ENCODE measurements around the gene BCCIP. TPM values are rescaled to one million over a fixed set of nuclear protein-coding genes. Genes with fewer than 3 reads are reported as not detected.

BCCIP gene
- 38.4 TPM for total RNA-seq
- long read RNA-seq, transcript BCCIP-201 (7 exons, 1,236 nt): minor isoform, 5 of 18 reads
- long read RNA-seq, transcript BCCIP-203 (8 exons, 1,433 nt): major isoform, 6 of 18 reads
- long read RNA-seq, partial matches to known transcripts: 1 of 18 reads
- long read RNA-seq, other reads (novel, unspliced or antisense): 2 of 18 reads

- intact Hi-C loops (cut with DNase I): loop anchor here (5.0 kb wide), 1 partner anchor 106 kb away; the partner anchor contains the start of gene EDRF1
- DNase-seq (ENCODE audit: missing footprints) (peak; percentile 97), ATAC-seq (peak; percentile 94)
These were observed at the start of gene BCCIP, which contains the start of gene UROS for GRCh38 chr10:125822878-125823662. TSS of gene BCCIP (plus strand) at chr10:125823546. CDS start at chr10:125823558, 12 bp downstream. TSS of gene UROS (minus strand) at chr10:125823258. CDS start at chr10:125816499, 6,759 bp downstream.

- intact Hi-C loops (cut with DNase I): no loop called here
- no peak for ATAC-seq
- no peak for DNase-seq (ENCODE audit: missing footprints)
These were observed 49.4 kb upstream of the BCCIP start for GRCh38 chr10:125773687-125774543.

- intact Hi-C loops (cut with DNase I): no loop called here
- ATAC-seq: no peak
- DNase-seq (ENCODE audit: missing footprints): no peak
These were observed 48.7 kb upstream of the BCCIP start for GRCh38 chr10:125774581-125775191.

- DNase-seq (ENCODE audit: missing footprints): no peak
- no peak for ATAC-seq
- intact Hi-C loops (cut with DNase I): no loop called here
These were observed 47.7 kb upstream of the BCCIP start, which contains the start of gene MMP21 for GRCh38 chr10:125775491-125776106. TSS of gene MMP21 (minus strand) at chr10:125775821. CDS start at chr10:125775821, 0 bp downstream.

GRCh38 chr10:125777806-125778205, 45.5 kb upstream of the BCCIP start:
- no peak for DNase-seq (ENCODE audit: missing footprints)
- intact Hi-C loops (cut with DNase I): no loop called here
- ATAC-seq: no peak

GRCh38 chr10:125778556-125778955, 44.8 kb upstream of the BCCIP start:
- ATAC-seq (no peak), DNase-seq (ENCODE audit: missing footprints) (no peak)
- intact Hi-C loops (cut with DNase I): no loop called here

GRCh38 chr10:125779403-125780327, 43.7 kb upstream of the BCCIP start:
- DNase-seq (ENCODE audit: missing footprints) (no peak), ATAC-seq (no peak)

GRCh38 chr10:125781374-125781773, 42.0 kb upstream of the BCCIP start:
- no peak for ATAC-seq
- intact Hi-C loops (cut with DNase I): no loop called here
- DNase-seq (ENCODE audit: missing footprints): no peak

More at GRCh38 chr10:125779403-125780327, 43.7 kb upstream of the BCCIP start:
- intact Hi-C loops (cut with DNase I): no loop called here

- DNase-seq (ENCODE audit: missing footprints) (no peak), ATAC-seq (no peak)
- intact Hi-C loops (cut with DNase I): no loop called here
These were observed 41.3 kb upstream of the BCCIP start for GRCh38 chr10:125782054-125782453.

- no peak for DNase-seq (ENCODE audit: missing footprints)
- intact Hi-C loops (cut with DNase I): no loop called here
- ATAC-seq: no peak
These were observed 40.7 kb upstream of the BCCIP start for GRCh38 chr10:125782616-125783015.

GRCh38 chr10:125783408-125783807, 39.9 kb upstream of the BCCIP start:
- intact Hi-C loops (cut with DNase I): no loop called here
- DNase-seq (ENCODE audit: missing footprints) (no peak), ATAC-seq (no peak)

- intact Hi-C loops (cut with DNase I): no loop called here
- ATAC-seq: no peak
- DNase-seq (ENCODE audit: missing footprints): no peak
These were observed 39.4 kb upstream of the BCCIP start for GRCh38 chr10:125783957-125784356.

- DNase-seq (ENCODE audit: missing footprints) (no peak), ATAC-seq (no peak)
- intact Hi-C loops (cut with DNase I): no loop called here
These were observed 37.6 kb upstream of the BCCIP start for GRCh38 chr10:125785791-125786190.

- ATAC-seq: no peak
- intact Hi-C loops (cut with DNase I): no loop called here
- DNase-seq (ENCODE audit: missing footprints): no peak
These were observed 35.0 kb upstream of the BCCIP start for GRCh38 chr10:125788156-125789034.

- ATAC-seq: no peak
- intact Hi-C loops (cut with DNase I): no loop called here
These were observed 30.7 kb upstream of the BCCIP start for GRCh38 chr10:125792342-125793300.

More at GRCh38 chr10:125792342-125793300, 30.7 kb upstream of the BCCIP start:
- DNase-seq (ENCODE audit: missing footprints): no peak

Data from Right ventricle myocardium inferior (tissue), 1 donor.